Tibial nerve (tissue), 4 donors: ENCODE results near the gene ALK. TPM values are rescaled to one million over a fixed set of nuclear protein-coding genes. Genes with fewer than 3 reads are reported as not detected.

Experiments used
- DNase-seq, 2 donors: peaks; one replicate each; pipeline ENCODE4 v3.0.0-alpha.2; 2019; ENCODE audit warnings: low spot score in 2 of 2
- H3K27ac ChIP-seq, 4 donors: fragments of 200-600 bp; sonication (generic) in 3 of 4; one replicate each; pipeline ENCODE4 v1.5.1; 2017 to 2019; ENCODE audit warnings: mild to moderate bottlenecking in 1 of 4
- H3K27me3 ChIP-seq, 2 donors: fragments of 200-600 bp; sonication (generic) in 1 of 2; one replicate each; pipeline versions ENCODE4 v1.5.1 to v1.6.0; 2017 to 2019
- H3K36me3 ChIP-seq, 3 donors: fragments of 200-600 bp; sonication (generic); one replicate each; pipeline ENCODE4 v1.5.1; 2018 to 2019
- H3K4me1 ChIP-seq, 4 donors: fragments of 200-600 bp; sonication (generic) in 3 of 4; one replicate each; pipeline ENCODE4 v1.5.1; 2017 to 2019
- H3K4me3 ChIP-seq, 4 donors: fragments of 200-600 bp; sonication (generic) in 3 of 4; one replicate each; pipeline ENCODE4 v1.5.1; 2017 to 2019; ENCODE audit warnings: mild to moderate bottlenecking in 1 of 4, moderate library complexity in 1 of 4
- H3K9me3 ChIP-seq, 4 donors: fragments of 200-600 bp; sonication (generic) in 3 of 4; one replicate each; pipeline ENCODE4 v1.5.1; 2017 to 2019
- CTCF ChIP-seq, 5 experiments: fragments of 200-600 bp in 3 of 5; fragments of 450-650 bp in 2 of 5; sonication (generic) in 3 of 5; IDR thresholded peaks; one replicate each; pipeline ENCODE4 v1.5.1; 2016 to 2019; ENCODE audit warnings: antibody characterized with exemption in 5 of 5, mild to moderate bottlenecking in 3 of 5, moderate library complexity in 2 of 5
- EP300 ChIP-seq, 2 donors: sonication (generic); formaldehyde crosslinking; IDR thresholded peaks; one replicate each; pipeline ENCODE4 v1.6.1; 2017; ENCODE audit warnings: antibody characterized with exemption in 2 of 2, mild to moderate bottlenecking in 1 of 2
- POLR2A ChIP-seq, 2 donors: fragments of 450-650 bp; IDR thresholded peaks; one replicate each; pipeline ENCODE4 v1.6.1; 2017; ENCODE audit warnings: antibody characterized with exemption in 2 of 2, mild to moderate bottlenecking in 2 of 2, moderate library complexity in 2 of 2
- WGBS, 2 donors: methylation state at CpG; one replicate each; pipeline ENCODE4 v1.1.5; 2018; 5-methylcytosine and 5-hydroxymethylcytosine counted together
- total RNA-seq, 4 donors: library from RNA; depleted of rRNA; stranded (reverse); fragments of >200 nt; gene quantifications; one replicate each; pipeline ENCODE4 v1.1.0, GENCODE V29; 2016

The ALK gene
- total RNA-seq, 4 donors from 2014 or later = 0.39 to 4.8 (median 0.66) TPM

GRCh38 chr2:29360016-29360784 is 561.2 kb downstream of the ALK start:
- H3K27me3 ChIP-seq = no peaks in the 10 kb centered on the region
- WGBS, 2 donors = 34 to 46% methylated on average over 3 of the region's 3 CpGs
- H3K27ac ChIP-seq = no peak overlapping the region
- H3K4me3 ChIP-seq = no peak overlapping the region
- no peaks in the 10 kb centered on the region for H3K36me3 ChIP-seq
- TF ChIP-seq EP300 (IDR thresholded peaks at IDR 0.05) (no peak), POLR2A (IDR thresholded peaks at IDR 0.05) (no peak), CTCF (IDR thresholded peaks at IDR 0.05) (no peak)
- H3K4me1 ChIP-seq = no peaks in the 10 kb centered on the region
- DNase-seq = no peak
- no peaks in the 10 kb centered on the region for H3K9me3 ChIP-seq

GRCh38 chr2:29353403-29353991 is 567.9 kb downstream of the ALK start:
- 66 to 85% methylated on average over 1 of the region's 1 CpG for WGBS, 2 donors
- no peak for TF ChIP-seq POLR2A (IDR thresholded peaks at IDR 0.05)
- no peak for TF ChIP-seq EP300 (IDR thresholded peaks at IDR 0.05)
- no peak for TF ChIP-seq CTCF (IDR thresholded peaks at IDR 0.05)
- Histone ChIP-seq H3K4me3 (no peak overlapping the region), H3K9me3 (no peaks in the 10 kb centered on the region), H3K27me3 (no peaks in the 10 kb centered on the region), H3K4me1 (no peaks in the 10 kb centered on the region), H3K27ac (no peak overlapping the region), H3K36me3 (no peaks in the 10 kb centered on the region)
- no peak for DNase-seq

GRCh38 chr2:29351916-29352591 is 569.3 kb downstream of the ALK start:
- no peaks in the 10 kb centered on the region for H3K4me1 ChIP-seq
- no peaks in the 10 kb centered on the region for H3K9me3 ChIP-seq
- no peak for TF ChIP-seq CTCF (IDR thresholded peaks at IDR 0.05)
- TF ChIP-seq EP300 (IDR thresholded peaks at IDR 0.05) = no peak
- TF ChIP-seq POLR2A (IDR thresholded peaks at IDR 0.05) = no peak
- DNase-seq = no peak
- 71 to 92% methylated on average over 9 of the region's 9 CpGs for WGBS, 2 donors
- H3K27ac ChIP-seq = no peak overlapping the region
- H3K4me3 ChIP-seq = no peak overlapping the region
- H3K27me3 ChIP-seq = no peaks in the 10 kb centered on the region
- no peaks in the 10 kb centered on the region for H3K36me3 ChIP-seq

GRCh38 chr2:29351248-29351647 is 570.1 kb downstream of the ALK start:
- no peak for DNase-seq
- Histone ChIP-seq H3K9me3 (no peaks in the 10 kb centered on the region), H3K36me3 (no peaks in the 10 kb centered on the region), H3K4me1 (no peaks in the 10 kb centered on the region), H3K4me3 (no peak overlapping the region), H3K27ac (no peak overlapping the region), H3K27me3 (no peaks in the 10 kb centered on the region)
- no peak for TF ChIP-seq POLR2A (IDR thresholded peaks at IDR 0.05)
- no peak for TF ChIP-seq CTCF (IDR thresholded peaks at IDR 0.05)
- no peak for TF ChIP-seq EP300 (IDR thresholded peaks at IDR 0.05)
- WGBS, 2 donors = 59 to 64% methylated on average over 5 of the region's 5 CpGs
